Brain microvascular endothelial cell (primary cell): ENCODE measurements around the gene CIAPIN1.
A peak's percentile ranks its signal among the peaks of the same experiment; 100 is the strongest.
"Not testable (repeated sequence)": the region's sequence is repeated elsewhere in the genome, so short reads cannot be mapped to it uniquely, and the experiment has no call there.

Experiments used
- DNase-seq: peaks from one replicate; pipeline ENCODE4 v3.0.0-alpha.2; 2020
- H3K27ac ChIP-seq: fragments of 250-450 bp; sonication (Bioruptor Pico); 2 replicates; pipeline ENCODE4 v1.5.1; 2020; ENCODE audit warnings: mild to moderate bottlenecking, moderate library complexity
- H3K27me3 ChIP-seq: fragments of 250-450 bp; sonication (Bioruptor Pico); replicated peaks from 2 replicates; pipeline ENCODE4 v1.5.1; 2020; ENCODE audit warnings: mild to moderate bottlenecking
- H3K36me3 ChIP-seq: fragments of 250-450 bp; sonication (Bioruptor Pico); replicated peaks from 2 replicates; pipeline ENCODE4 v1.5.1; 2020; ENCODE audit warnings: mild to moderate bottlenecking
- H3K4me3 ChIP-seq: 2 replicates; pipeline ENCODE4 v1.5.1; 2011; ENCODE audit warnings: low read depth, mild to moderate bottlenecking, control low read depth, low read length, moderate library complexity
- in situ Hi-C: cut with HindIII; loops from 2 replicates; pipeline ENCODE4 v1.10.0; 2017; ENCODE audit warnings: low sequenced_read_pairs, low pct_ligation_motif_present
- TF ChIP-seq, protein P1 (sequence below): IDR thresholded peaks from 2 replicates; pipeline ENCODE4 v1.5.1; 2011; ENCODE audit warnings: low read depth, mild to moderate bottlenecking, moderate library complexity, low read length, control low read depth, inconsistent platforms; ENCODE audit errors: missing control alignments

CIAPIN1 gene

DNA sequence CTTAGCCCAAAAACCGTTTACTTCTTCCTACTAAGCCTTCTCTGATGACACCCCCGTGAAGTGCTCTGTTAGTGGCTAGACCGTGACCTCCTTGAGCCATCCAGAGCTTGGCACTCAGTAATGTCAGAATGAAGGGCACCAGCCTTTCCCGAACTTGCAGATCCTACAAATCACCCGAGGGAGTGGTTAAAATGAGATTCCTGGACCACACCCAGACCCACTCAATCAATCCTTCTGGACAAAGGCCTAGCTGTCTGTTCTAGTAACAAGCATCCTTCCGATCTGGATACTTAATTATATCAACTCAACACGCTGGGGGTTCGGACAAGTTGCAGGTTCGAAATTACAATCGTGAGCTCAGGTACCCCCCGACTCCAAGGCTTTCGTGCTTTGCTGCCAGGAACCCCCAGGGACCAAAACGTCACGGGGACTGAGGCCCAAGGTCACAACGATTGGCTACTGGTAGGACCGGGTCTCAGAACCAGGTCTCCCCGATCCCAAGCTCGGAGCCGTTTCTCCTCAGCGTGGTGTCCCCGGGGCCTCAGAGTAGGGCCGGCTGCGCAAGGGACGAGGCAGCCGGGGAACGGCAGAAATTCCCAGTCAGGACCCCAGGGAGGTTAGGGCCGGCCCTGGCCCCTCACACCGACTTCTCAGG is 527 bp downstream of the CIAPIN1 start:
- DNase-seq = peak; percentile 28
- no peaks in the 10 kb centered on the region for H3K36me3 ChIP-seq
- in situ Hi-C loops = no loop called here
- no peaks in the 10 kb centered on the region for H3K27me3 ChIP-seq
- peak overlapping the region; percentile 65 for H3K27ac ChIP-seq
- H3K4me3 ChIP-seq = peak overlapping the region; percentile 90
- TF ChIP-seq, protein P1, sequence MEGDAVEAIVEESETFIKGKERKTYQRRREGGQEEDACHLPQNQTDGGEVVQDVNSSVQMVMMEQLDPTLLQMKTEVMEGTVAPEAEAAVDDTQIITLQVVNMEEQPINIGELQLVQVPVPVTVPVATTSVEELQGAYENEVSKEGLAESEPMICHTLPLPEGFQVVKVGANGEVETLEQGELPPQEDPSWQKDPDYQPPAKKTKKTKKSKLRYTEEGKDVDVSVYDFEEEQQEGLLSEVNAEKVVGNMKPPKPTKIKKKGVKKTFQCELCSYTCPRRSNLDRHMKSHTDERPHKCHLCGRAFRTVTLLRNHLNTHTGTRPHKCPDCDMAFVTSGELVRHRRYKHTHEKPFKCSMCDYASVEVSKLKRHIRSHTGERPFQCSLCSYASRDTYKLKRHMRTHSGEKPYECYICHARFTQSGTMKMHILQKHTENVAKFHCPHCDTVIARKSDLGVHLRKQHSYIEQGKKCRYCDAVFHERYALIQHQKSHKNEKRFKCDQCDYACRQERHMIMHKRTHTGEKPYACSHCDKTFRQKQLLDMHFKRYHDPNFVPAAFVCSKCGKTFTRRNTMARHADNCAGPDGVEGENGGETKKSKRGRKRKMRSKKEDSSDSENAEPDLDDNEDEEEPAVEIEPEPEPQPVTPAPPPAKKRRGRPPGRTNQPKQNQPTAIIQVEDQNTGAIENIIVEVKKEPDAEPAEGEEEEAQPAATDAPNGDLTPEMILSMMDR = no peak

DNA sequence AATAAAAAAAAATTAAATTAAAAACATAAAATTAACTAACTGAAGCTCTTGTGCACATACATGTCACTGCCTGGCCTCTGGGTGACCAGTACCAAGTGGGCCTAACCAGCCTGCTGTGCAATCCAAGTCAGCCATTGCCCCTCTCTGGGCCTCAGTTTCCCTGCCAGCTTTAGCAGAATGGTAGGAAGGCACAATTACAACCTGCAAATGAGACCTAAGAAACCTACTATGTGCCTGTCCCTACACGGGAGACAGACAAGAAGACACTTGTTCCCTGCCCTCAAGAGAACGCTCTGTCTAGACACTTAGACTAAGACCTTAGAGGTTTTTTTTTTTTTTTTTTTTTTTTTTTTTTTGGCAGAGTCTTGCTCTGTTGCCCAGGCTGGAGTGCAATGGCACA is 1.7 kb downstream of the CIAPIN1 start:
- Histone ChIP-seq H3K27ac (no peak overlapping the region), H3K27me3 (no peaks in the 10 kb centered on the region), H3K36me3 (peaks cover 4% of the 10 kb centered on the region), H3K4me3 (no peak overlapping the region)
- no peak for DNase-seq
- in situ Hi-C loops = no loop called here
- TF ChIP-seq, protein P1 = no peak

DNA sequence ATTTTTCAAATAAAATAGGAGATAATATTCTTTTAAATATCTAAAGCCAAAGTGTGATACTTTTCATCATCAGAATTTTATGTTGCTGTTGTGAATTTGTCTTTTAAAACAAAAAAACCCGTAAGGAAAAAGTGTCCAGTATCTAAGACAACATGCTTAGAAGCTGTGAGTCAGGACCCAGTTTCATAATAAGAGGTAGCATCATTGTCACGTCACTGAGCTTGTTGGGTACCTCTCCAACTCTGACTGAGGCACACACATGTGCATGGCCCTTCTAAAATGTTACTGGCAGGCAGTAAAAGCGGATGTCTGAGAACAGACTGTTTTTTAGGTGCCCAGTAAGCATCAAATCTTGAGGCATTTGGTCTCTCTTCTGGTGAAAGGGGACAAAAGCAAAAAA is 2.5 kb downstream of the CIAPIN1 start:
- TF ChIP-seq, protein P1 = no peak
- peaks cover 12% of the 10 kb centered on the region for H3K36me3 ChIP-seq
- H3K27ac ChIP-seq = no peak overlapping the region
- DNase-seq = peak; percentile 9
- in situ Hi-C loops = no loop called here
- H3K4me3 ChIP-seq = no peak overlapping the region
- H3K27me3 ChIP-seq = no peaks in the 10 kb centered on the region

DNA sequence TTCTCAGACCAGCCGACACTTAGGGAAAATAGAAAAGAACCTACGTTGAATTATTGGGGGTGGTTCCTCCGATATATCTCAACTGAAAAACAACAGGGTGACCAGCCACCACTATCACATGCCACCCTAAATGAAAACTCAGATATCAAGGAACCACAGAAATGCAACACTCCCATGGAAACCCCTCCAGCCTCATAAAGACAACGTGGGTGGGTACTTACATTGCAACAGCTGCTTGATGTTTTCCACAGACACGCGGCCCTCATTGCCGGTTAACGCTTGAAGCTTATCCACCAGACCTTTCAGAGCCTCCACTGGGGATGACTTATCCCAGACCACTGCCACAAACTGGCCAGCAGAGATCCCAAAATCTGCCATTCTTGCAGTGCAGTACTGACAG is 6.6 kb downstream of the CIAPIN1 start:
- DNase-seq, H3K4me3 ChIP-seq, H3K27me3 ChIP-seq, in situ Hi-C loops, H3K27ac ChIP-seq: not testable (repeated sequence)
- peaks cover 43% of the 10 kb centered on the region for H3K36me3 ChIP-seq

DNA sequence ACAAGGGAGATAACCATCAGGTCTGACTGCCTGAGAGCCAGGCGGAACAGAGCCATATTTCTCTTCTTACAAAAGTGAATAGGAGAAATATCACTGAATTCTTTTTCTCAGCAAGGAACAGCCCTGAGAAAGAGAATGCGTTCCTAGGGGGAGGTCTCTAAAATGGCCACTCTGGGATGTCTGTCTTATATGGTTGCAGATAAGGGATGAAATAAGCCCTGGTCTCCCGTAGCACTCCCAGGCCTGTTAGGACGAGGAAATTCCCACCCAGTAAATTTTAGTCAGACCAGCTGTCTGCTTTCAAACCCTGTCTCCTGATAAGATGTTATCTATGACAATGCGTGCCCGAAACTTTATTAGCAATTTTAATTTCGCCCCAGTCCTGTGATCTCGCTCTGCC is 7.2 kb downstream of the CIAPIN1 start:
- H3K27me3 ChIP-seq, H3K4me3 ChIP-seq, DNase-seq, H3K27ac ChIP-seq, in situ Hi-C loops: not testable (repeated sequence)
- H3K36me3 ChIP-seq = peaks cover 49% of the 10 kb centered on the region

DNA sequence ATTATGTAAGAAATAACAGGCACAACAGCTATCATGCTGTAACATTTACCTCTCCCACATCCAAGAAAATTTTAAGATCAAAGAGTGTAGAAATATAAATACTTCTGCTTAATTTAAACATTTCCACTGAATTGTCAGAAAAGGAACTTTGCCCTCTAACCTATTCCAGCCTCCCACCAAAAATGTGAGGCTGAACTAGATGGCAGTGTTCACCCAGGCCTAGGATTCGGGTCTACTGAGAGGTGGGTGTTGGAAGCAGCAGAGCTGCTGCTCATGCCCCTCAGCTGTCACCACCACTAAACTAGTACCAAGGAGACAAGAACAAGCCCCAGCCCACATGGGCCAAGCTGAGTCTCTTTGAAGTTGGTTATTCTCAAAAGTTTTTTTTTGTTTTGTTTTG is 11.3 kb downstream of the CIAPIN1 start:
- TF ChIP-seq, protein P1 = no peak
- no peak overlapping the region for H3K27ac ChIP-seq
- in situ Hi-C loops = no loop called here
- no peak for DNase-seq
- peaks cover 86% of the 10 kb centered on the region for H3K36me3 ChIP-seq
- no peak overlapping the region for H3K4me3 ChIP-seq
- no peaks in the 10 kb centered on the region for H3K27me3 ChIP-seq

DNA sequence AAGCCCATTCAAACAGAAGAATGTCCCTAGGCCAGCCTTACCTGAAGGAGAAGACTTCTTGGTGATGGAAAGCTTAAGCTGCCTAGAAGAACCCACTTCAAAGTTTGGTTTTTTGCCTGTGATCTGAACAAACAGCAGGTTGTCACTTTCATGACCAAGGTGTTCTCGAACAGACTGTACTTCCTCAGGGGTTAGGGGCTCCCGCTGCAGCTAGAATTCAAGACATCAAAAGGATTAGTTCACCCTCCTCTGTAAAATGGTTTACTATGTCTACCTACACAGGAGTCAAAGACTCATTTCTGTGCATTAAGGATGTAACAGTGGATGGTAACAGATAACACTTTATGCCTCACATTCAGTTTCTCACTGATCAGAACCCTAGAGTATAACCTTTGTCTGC is 13.2 kb downstream of the CIAPIN1 start:
- TF ChIP-seq, protein P1 = no peak
- in situ Hi-C loops = no loop called here
- Histone ChIP-seq H3K4me3 (no peak overlapping the region), H3K36me3 (peaks cover 84% of the 10 kb centered on the region), H3K27ac (no peak overlapping the region), H3K27me3 (no peaks in the 10 kb centered on the region)
- no peak for DNase-seq
